ENCODE data around the gene CYB5RL.
A peak's percentile ranks its signal among the peaks of the same experiment; 100 is the strongest.

Gene CYB5RL

GRCh38 chr1:54157401-54157800 is 42.4 kb downstream of the CYB5RL start:
- no peak for DNase-seq

- no peak for DNase-seq
These were observed 42.8 kb downstream of the CYB5RL start for GRCh38 chr1:54156986-54157385.

- DNase-seq: peak; percentile 67 to 71 (median 70)
These were observed 43.6 kb downstream of the CYB5RL start for GRCh38 chr1:54156201-54156600.

GRCh38 chr1:54153535-54154439 is 46.0 kb downstream of the CYB5RL start:
- DNase-seq: peak; percentile 35 to 39 (median 38)

GRCh38 chr1:54152696-54153095 is 47.1 kb downstream of the CYB5RL start, which contains the start of gene CDCP2:
Gene CDCP2 (minus strand): TSS chr1:54153000. CDS start chr1:54152922, 78 bp downstream.
- DNase-seq: no peak

GRCh38 chr1:54151013-54151412 is 48.8 kb downstream of the CYB5RL start:
- no peak for DNase-seq
